CD4-positive, alpha-beta T cell treated with Interleukin-17A for 4 hours (primary cell): ENCODE results near the gene ZBTB16.

ENCODE experiments used
- DNase-seq: peaks from one replicate; pipeline ENCODE4 v3.0.0-alpha.2; 2020; ENCODE audit warnings: mixed read lengths

ZBTB16 gene

GRCh38 chr11:114291842-114292680, 232.6 kb downstream of the ZBTB16 start:
- no peak for DNase-seq

GRCh38 chr11:114293201-114293711, 233.7 kb downstream of the ZBTB16 start:
- no peak for DNase-seq

GRCh38 chr11:114295676-114296604, 236.4 kb downstream of the ZBTB16 start, which contains the start of gene NNMT:
Gene NNMT, plus strand, starts transcription at chr11:114296399. Its CDS starts 158 bp downstream, at chr11:114296557.
- no peak for DNase-seq

GRCh38 chr11:114296605-114297372, 237.3 kb downstream of the ZBTB16 start:
- no peak for DNase-seq

- no peak for DNase-seq
Observed at GRCh38 chr11:114297806-114298709, 238.5 kb downstream of the ZBTB16 start.

GRCh38 chr11:114298710-114299109, 239.2 kb downstream of the ZBTB16 start:
- DNase-seq, result no peak
